GM18508 (cell line): ENCODE results near the gene SERINC3.
A peak's percentile ranks its signal among the peaks of the same experiment; 100 is the strongest.
"Not testable (repeated sequence)": the region's sequence is repeated elsewhere in the genome, so short reads cannot be mapped to it uniquely, and the experiment has no call there.

Experiments used
- ATAC-seq: cut with Tn5 transposase; IDR thresholded peaks from one replicate; pipeline ENCODE4 v1.9.1; 2021; ENCODE audit warnings: moderate number of reproducible peaks; ENCODE audit not compliant: insufficient read depth, unreplicated experiment

SERINC3 gene

DNA sequence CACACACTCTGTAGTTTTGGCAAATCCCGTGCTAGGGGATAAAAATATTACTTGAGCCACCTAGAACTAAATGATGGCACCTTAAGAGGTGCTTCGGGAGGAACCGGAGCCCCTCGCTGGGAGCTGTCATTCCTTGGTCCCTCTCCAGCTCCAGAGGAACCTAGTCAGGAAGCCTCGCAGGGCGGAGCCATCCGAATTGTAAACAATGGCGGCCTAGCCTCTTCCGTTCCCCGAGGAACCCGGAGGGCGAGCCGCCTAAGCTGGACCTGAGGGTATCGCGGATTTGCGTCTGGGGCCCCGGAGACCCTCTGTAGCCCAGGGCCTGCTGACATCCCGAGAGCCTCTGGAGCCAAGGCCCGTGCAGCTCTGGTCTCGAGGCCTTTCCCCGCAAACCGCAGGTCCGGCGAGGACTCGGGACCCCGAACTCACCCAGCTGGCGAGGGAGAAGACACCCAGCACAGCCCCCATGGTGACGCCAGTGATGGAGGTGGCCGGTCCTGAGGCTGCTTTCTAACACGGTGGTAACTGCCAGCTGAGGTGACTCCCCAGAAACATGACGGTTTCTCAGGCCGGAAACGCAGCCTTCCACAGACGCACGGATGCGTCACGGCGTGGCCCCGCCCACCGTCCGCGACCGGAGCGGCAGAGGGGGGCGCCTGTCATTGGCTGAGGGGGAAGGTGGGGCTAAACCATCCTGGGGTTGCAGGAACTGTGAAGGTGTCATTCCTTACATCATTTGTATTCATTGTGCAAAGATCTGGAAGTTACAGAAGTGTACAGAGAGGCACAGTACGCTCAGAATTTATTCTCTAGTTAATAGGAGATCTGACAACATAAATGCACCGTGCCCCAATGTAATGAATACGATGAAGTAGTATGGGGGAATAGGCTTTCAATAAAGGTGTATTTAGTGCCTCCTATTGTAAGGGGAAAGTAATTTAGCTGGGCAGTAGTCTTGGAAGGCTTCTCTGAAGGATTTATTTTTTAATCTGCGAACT lies at the start of gene SERINC3:
TSS of gene SERINC3 (minus strand) at position 587 of the 998 bp plus-strand sequence. CDS start at position 468, 119 bp downstream.
- peak; percentile 79 for ATAC-seq

- ATAC-seq: no peak
These were observed 49.6 kb upstream of the SERINC3 start for GRCh38 chr20:44571362-44571988.

- no peak for ATAC-seq
These were observed 48.5 kb upstream of the SERINC3 start for GRCh38 chr20:44570367-44570766.

GRCh38 chr20:44566811-44567210 lies 44.9 kb upstream of the SERINC3 start:
- no peak for ATAC-seq

DNA sequence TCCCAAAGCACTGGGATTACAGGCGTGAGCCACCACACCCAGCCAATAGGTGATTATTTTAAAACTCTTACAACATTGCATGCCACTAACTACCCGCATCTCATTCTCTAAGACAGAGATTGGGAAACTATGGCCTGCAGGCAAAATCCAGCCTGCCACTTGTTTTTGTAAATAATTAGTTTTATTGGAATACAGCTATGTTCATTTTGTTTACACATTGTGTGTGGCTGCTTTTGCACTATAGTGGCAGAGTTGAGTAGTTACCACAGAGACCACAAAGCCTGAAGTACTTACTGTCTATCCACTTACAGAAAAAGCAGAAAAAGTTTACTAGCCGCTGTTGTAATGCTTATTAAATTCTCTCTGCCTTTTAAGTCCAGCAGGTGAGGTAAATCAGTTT lies 44.1 kb upstream of the SERINC3 start:
- ATAC-seq: no peak

DNA sequence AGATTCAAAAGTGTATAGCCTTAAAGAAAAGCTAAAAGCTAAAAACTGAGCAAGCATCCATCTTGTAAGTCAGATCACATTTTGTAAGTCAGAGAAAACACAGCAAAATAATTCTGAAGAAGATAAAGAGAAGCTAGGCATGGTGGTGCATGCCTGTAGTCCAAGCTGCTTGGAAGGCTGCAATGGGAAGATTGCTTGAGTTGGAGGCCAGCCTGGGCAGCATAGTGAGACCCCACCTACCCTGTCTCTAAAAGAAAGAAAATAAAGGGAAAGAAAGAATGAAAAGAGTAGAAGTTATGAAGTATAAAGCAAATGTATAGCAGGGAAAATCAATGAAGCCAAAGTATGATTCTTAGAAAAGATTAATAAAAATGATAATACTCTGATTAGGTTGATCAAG lies 40.0 kb upstream of the SERINC3 start:
- ATAC-seq: no peak

DNA sequence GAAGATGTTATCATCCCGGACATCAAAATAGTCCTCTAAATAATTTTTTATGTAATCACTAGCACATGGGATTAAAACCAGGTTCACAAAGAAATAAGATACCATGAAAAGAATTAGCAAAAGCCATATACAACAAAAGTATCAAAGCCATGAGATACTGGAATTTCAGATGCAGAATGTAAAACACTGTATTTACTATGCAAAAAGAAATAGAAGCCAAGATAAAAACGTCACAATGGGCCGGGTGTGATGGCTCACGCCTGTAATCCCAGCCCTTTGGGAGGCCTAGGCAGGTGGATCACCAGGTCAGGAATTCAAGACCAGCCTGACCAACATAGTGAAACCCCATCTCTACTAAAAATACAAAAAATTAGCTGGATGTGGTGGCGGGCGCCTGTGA lies 38.9 kb upstream of the SERINC3 start:
- ATAC-seq: not testable (repeated sequence)

- no peak for ATAC-seq
These were observed 38.4 kb upstream of the SERINC3 start for GRCh38 chr20:44560229-44560628.

GRCh38 chr20:44559302-44559701 lies 37.4 kb upstream of the SERINC3 start:
- ATAC-seq: no peak

GRCh38 chr20:44552950-44553908 lies 31.4 kb upstream of the SERINC3 start:
- no peak for ATAC-seq

DNA sequence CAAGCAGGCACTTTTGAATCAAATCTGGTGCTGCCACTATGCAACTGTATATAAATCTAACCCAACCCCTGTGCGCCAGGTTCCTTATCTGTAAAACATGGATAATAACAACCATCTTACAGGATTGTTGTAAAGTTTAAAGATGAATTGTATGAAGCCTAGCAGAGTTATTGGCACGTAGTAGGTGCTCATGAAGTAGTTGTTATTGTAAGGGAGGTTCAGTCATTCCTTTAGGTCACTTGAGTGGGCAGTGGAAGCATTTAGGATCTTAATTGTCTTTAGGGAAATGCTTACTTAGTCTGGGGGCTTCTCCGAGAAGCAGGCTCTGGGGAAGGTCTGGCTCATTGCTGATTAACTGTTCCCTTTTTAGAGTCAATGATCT lies 30.7 kb upstream of the SERINC3 start:
- no peak for ATAC-seq

DNA sequence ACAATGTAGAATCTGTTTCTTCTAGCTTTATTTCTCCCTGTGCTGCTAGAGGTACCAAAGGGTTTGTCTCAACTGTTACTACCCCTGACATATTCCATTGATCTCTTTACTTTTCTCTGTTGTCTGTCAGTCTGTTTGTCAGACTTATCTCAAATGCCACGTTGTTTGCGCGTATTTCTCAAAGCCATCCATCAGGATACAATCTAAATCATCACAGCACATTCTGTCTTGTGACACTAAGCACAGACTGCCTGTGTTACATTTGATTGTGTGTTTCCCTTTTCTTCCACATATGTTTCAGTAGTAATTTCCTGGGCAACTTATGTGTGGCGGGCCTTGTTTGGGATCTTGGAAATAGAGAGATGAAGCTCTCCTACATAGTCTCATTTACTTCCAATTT lies 30.2 kb upstream of the SERINC3 start:
- ATAC-seq: no peak

DNA sequence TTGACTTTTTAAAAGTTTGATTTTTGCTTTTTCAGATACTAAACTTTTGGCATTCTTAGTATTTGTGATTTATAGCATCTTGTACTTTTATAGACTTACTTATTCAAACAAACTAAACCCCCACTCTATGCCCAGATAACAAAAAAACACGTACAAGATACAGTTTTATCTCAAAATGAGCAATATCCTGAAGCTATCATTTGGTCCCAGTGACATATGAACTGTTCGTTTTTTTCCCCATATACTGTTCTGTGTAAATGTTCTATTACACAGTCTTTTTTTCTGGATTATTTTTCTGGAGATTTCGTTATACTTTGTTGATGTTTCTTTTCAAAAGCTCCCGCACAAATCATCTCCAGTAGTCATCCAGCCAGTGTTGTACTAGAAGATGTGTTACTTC lies 27.3 kb upstream of the SERINC3 start:
- ATAC-seq: no peak

GRCh38 chr20:44547419-44547818 lies 25.5 kb upstream of the SERINC3 start:
- no peak for ATAC-seq

GRCh38 chr20:44544263-44544662 lies 22.4 kb upstream of the SERINC3 start:
- no peak for ATAC-seq

DNA sequence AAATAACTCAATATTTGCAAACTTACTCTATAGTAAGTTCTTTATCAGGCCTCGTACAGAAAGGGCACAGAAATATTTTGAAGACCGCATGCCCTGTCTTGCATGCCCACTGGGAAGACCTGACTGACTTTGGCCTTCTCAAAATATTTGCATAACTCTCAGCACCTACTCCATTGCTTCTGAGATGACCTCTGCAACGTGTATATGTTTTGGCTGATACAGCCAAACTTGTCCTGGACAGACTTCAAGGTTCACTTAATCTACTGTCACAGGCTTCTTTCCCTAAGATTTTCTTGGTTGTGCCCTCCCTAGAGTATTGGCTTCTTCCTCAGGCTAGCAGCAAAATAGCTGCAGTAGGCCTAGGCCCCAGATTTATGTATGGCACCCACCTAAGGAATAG lies 21.5 kb upstream of the SERINC3 start:
- no peak for ATAC-seq

DNA sequence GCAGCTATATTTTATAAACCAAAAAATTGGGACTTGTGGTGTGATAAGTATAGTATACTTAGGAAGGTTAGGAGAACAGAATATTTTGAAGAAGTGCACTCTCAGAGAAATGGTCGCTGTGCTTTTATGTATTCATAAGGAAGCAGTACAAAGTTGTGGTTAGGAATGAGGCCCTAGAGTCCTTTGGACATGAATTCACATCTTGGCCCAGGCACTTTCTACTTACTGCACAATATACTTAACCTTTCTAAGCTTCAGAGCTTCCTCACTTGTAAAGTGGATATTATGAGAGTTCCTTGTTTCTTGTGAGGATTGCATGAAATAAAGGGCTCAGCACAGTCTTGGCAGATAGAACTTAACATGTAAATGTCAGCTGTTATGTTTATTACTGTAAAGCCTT lies 21.0 kb upstream of the SERINC3 start:
- no peak for ATAC-seq

- no peak for ATAC-seq
These were observed 20.1 kb upstream of the SERINC3 start for GRCh38 chr20:44541992-44542391.

GRCh38 chr20:44540834-44541233 lies 19.0 kb upstream of the SERINC3 start:
- no peak for ATAC-seq

DNA sequence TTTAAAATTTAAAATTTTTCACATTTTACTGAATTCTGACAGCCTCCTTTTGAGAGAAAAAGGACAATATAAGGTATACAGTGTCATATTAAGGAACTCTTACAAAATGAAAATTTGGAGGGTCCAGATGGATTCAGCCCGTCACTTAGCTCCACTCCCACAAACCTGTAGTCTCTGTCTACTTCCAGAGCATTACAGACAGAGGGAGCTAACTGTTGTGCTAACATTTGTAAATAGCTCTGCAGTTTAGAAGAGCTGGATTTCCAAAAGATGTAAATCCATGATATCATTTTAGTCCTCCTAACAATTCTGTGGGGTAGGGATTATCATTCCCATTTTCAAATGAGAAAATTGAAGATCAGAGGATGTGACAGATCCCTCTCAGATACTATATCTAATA lies 16.1 kb upstream of the SERINC3 start:
- ATAC-seq: no peak
